OCI-LY1 (cell line): ENCODE data around the gene CSAG3.

Experiments used
- EZH2 ChIP-seq: fragments of 200-600 bp; sonication (generic), shearing (Covaris generic); IDR thresholded peaks from 2 replicates; pipeline ENCODE4 v1.8.0; 2017; ENCODE audit warnings: borderline replicate concordance, mixed run types, mild to moderate bottlenecking, antibody characterized with exemption, low read length, moderate library complexity, mixed read lengths
- TF ChIP-seq, protein P1 (sequence below): fragments of 200-600 bp; sonication (generic), shearing (Covaris generic); IDR thresholded peaks from 2 replicates; pipeline ENCODE4 v1.5.1; 2017; ENCODE audit warnings: mild to moderate bottlenecking, antibody characterized with exemption, low read length, moderate library complexity, mixed read lengths

GRCh38 chrX:152738560-152738959, 20.5 kb upstream of the CSAG3 start:
- TF ChIP-seq, protein P1, sequence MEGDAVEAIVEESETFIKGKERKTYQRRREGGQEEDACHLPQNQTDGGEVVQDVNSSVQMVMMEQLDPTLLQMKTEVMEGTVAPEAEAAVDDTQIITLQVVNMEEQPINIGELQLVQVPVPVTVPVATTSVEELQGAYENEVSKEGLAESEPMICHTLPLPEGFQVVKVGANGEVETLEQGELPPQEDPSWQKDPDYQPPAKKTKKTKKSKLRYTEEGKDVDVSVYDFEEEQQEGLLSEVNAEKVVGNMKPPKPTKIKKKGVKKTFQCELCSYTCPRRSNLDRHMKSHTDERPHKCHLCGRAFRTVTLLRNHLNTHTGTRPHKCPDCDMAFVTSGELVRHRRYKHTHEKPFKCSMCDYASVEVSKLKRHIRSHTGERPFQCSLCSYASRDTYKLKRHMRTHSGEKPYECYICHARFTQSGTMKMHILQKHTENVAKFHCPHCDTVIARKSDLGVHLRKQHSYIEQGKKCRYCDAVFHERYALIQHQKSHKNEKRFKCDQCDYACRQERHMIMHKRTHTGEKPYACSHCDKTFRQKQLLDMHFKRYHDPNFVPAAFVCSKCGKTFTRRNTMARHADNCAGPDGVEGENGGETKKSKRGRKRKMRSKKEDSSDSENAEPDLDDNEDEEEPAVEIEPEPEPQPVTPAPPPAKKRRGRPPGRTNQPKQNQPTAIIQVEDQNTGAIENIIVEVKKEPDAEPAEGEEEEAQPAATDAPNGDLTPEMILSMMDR = no peak
- no peak for TF ChIP-seq EZH2
